SK-N-SH (cell line): ENCODE results near the gene THSD7B. TPM values are rescaled to one million over a fixed set of nuclear protein-coding genes. Genes with fewer than 3 reads are reported as not detected.
A peak's percentile ranks its signal among the peaks of the same experiment; 100 is the strongest.

Experiments
- CTCF ChIA-PET: fragments of 300-600, 350-600 bp; formaldehyde crosslinking; extraction: SDS; loops from one replicate; lab custom pipeline; 2021; lab: Yijun Ruan, JAX
- POLR2A ChIA-PET: fragments of 350-600 bp; sonication (Branson Sonifier 250); formaldehyde crosslinking; extraction: SDS; loops from one replicate; lab custom pipeline; 2020; ENCODE audit warnings: antibody characterized with exemption, inconsistent platforms; lab: Yijun Ruan, JAX
- DNase-seq: peaks from one replicate; pipeline ENCODE4 v3.0.0; 2012
- H2AFZ ChIP-seq: fragments of 200-600 bp; sonication (generic); 2 replicates; pipeline ENCODE4 v1.8.1; 2016; ENCODE audit warnings: antibody characterized with exemption, mild to moderate bottlenecking, low read depth
- H3F3A ChIP-seq: fragments of 200-600 bp; sonication (generic); replicated peaks from 2 replicates; pipeline ENCODE3; 2016; ENCODE audit warnings: antibody characterized with exemption, mild to moderate bottlenecking; ENCODE audit not compliant: insufficient read depth
- H3K27ac ChIP-seq, 2 experiments: fragments of 200-500 bp in 1 of 2; fragments of 200-600 bp in 1 of 2; sonication (Bioruptor generic) in 1 of 2; sonication (generic), shearing (Covaris generic) in 1 of 2; 2 replicates each; pipeline versions ENCODE4 v1.5.1 to v1.6.1; 2014 to 2016; ENCODE audit warnings: low read depth in 2 of 2, inconsistent platforms in 1 of 2, low read length in 1 of 2, mild to moderate bottlenecking in 1 of 2, mixed read lengths in 1 of 2
- H3K27me3 ChIP-seq: fragments of 200-600 bp; sonication (generic), shearing (Covaris generic); 2 replicates; pipeline ENCODE4 v1.6.1; 2016; ENCODE audit warnings: mixed run types; ENCODE audit not compliant: insufficient read depth
- H3K36me3 ChIP-seq, 2 experiments: fragments of 200-500 bp in 1 of 2; fragments of 200-600 bp in 1 of 2; sonication (Bioruptor generic) in 1 of 2; sonication (generic) in 1 of 2; replicated peaks in 1 of 2; 2 replicates each; pipeline versions ENCODE3 to v1.5.1; 2014 to 2016; ENCODE audit warnings: low read length in 1 of 2, mild to moderate bottlenecking in 1 of 2; ENCODE audit not compliant: insufficient read depth in 2 of 2, control insufficient read depth in 1 of 2
- H3K4me1 ChIP-seq, 2 experiments: fragments of 200-500 bp in 1 of 2; fragments of 200-600 bp in 1 of 2; sonication (Bioruptor generic) in 1 of 2; sonication (generic), shearing (Covaris generic) in 1 of 2; 2 replicates each; pipeline versions ENCODE4 v1.5.1 to v1.6.1; 2014 to 2016; ENCODE audit warnings: low read depth in 1 of 2, low read length in 1 of 2, mixed run types in 1 of 2; ENCODE audit not compliant: insufficient read depth in 2 of 2, control insufficient read depth in 1 of 2
- H3K4me2 ChIP-seq: fragments of 200-600 bp; sonication (generic), shearing (Covaris generic); 2 replicates; pipeline ENCODE4 v1.6.1; 2017; ENCODE audit warnings: mixed run types
- H3K4me3 ChIP-seq, 2 experiments: fragments of 200-500 bp in 1 of 2; fragments of 200-600 bp in 1 of 2; sonication (Bioruptor generic) in 1 of 2; sonication (generic), shearing (Covaris generic) in 1 of 2; 2 replicates each; pipeline versions ENCODE4 v1.5.1 to v1.8.1; 2014 to 2016; ENCODE audit warnings: low read depth in 2 of 2, inconsistent platforms in 1 of 2, low read length in 1 of 2, mild to moderate bottlenecking in 1 of 2, mixed read lengths in 1 of 2, moderate library complexity in 1 of 2
- H3K79me2 ChIP-seq: fragments of 200-600 bp; sonication (generic); 2 replicates; pipeline ENCODE4 v1.8.1; 2017; ENCODE audit warnings: mild to moderate bottlenecking; ENCODE audit not compliant: insufficient read depth
- H3K9ac ChIP-seq: fragments of 200-600 bp; sonication (generic); 2 replicates; pipeline ENCODE4 v1.6.1; 2017; ENCODE audit warnings: mixed run types
- H3K9me2 ChIP-seq: fragments of 200-600 bp; sonication (generic); 2 replicates; pipeline ENCODE4 v1.6.1; 2017; ENCODE audit warnings: mixed run types
- H3K9me3 ChIP-seq: fragments of 200-600 bp; sonication (generic); 2 replicates; pipeline ENCODE4 v1.6.1; 2017; ENCODE audit warnings: mixed run types, mild to moderate bottlenecking, moderate library complexity
- H4K20me1 ChIP-seq: fragments of 200-600 bp; sonication (generic); 2 replicates; pipeline ENCODE4 v1.6.1; 2017; ENCODE audit warnings: mild to moderate bottlenecking, mixed run types; ENCODE audit not compliant: insufficient read depth
- EZH2phosphoT487 ChIP-seq: fragments of 200-600 bp; sonication (generic); IDR thresholded peaks from 2 replicates; pipeline ENCODE4 v1.6.1; 2017; ENCODE audit warnings: low read depth, mixed run types, mild to moderate bottlenecking, antibody characterized with exemption, moderate library complexity, borderline replicate concordance
- FOSL2 ChIP-seq: IDR thresholded peaks from 2 replicates; pipeline ENCODE4 v1.4.0; 2012; ENCODE audit warnings: low read depth, mild to moderate bottlenecking, moderate library complexity, borderline replicate concordance
- GATA2 ChIP-seq: sonication (generic); formaldehyde crosslinking; IDR thresholded peaks from 2 replicates; pipeline ENCODE4 v1.5.0; 2020; ENCODE audit warnings: mild to moderate bottlenecking, missing genetic modification reagents
- MEF2A ChIP-seq: IDR thresholded peaks from 2 replicates; pipeline ENCODE4 v1.4.0; 2012; ENCODE audit warnings: low read depth, borderline replicate concordance
- MXI1 ChIP-seq: IDR thresholded peaks from 2 replicates; pipeline ENCODE4 v1.6.1; 2012; ENCODE audit warnings: mild to moderate bottlenecking, low read depth, low read length, improper control_type of control experiment
- NFIC ChIP-seq: IDR thresholded peaks from 2 replicates; pipeline ENCODE4 v1.4.0; 2012; ENCODE audit warnings: borderline replicate concordance
- POLR2AphosphoS5 ChIP-seq: IDR thresholded peaks from 2 replicates; pipeline ENCODE4 v1.6.1; 2012; ENCODE audit warnings: low read depth, low read length
- RAD21 ChIP-seq: IDR thresholded peaks from 2 replicates; pipeline ENCODE4 v1.6.1; 2012; ENCODE audit warnings: mild to moderate bottlenecking, low read length
- RCOR1 ChIP-seq: fragments of 150-350 bp; IDR thresholded peaks from 2 replicates; pipeline ENCODE4 v1.6.1; 2017; ENCODE audit warnings: antibody characterized with exemption, low read length
- RFX5 ChIP-seq: IDR thresholded peaks from 2 replicates; pipeline ENCODE4 v1.6.1; 2012; ENCODE audit warnings: mild to moderate bottlenecking, improper control_type of control experiment, low read length
- RXRA ChIP-seq: IDR thresholded peaks from 2 replicates; pipeline ENCODE4 v1.4.0; 2012; ENCODE audit warnings: low read depth, mild to moderate bottlenecking, borderline replicate concordance
- TAF1 ChIP-seq: IDR thresholded peaks from 2 replicates; pipeline ENCODE4 v1.6.1; 2012; ENCODE audit warnings: low read depth, mild to moderate bottlenecking, low read length, moderate library complexity, borderline replicate concordance
- TCF12 ChIP-seq: IDR thresholded peaks from 2 replicates; pipeline ENCODE4 v1.4.0; 2012
- YY1 ChIP-seq: IDR thresholded peaks from 2 replicates; pipeline ENCODE4 v1.4.0; 2012; ENCODE audit warnings: low read depth, mild to moderate bottlenecking
- WGBS: methylation state at CpG from one replicate; pipeline ENCODE4 v1.1.6; 2017; ENCODE audit warnings: low lambda C conversion rate; 5-methylcytosine and 5-hydroxymethylcytosine counted together
- polyA plus RNA-seq, 3 experiments: library from polyadenylated mRNA; depleted of rRNA; stranded (reverse); fragments of >200 nt; gene quantifications; 2 replicates each; pipeline ENCODE4 v1.2.3, GENCODE V29; 2012
- TF ChIP-seq, protein P1 (sequence below): fragments of 150-350 bp; IDR thresholded peaks from 2 replicates; pipeline ENCODE4 v1.6.1; 2017; ENCODE audit warnings: antibody characterized with exemption, low read length, low read depth, borderline replicate concordance
- TF ChIP-seq, protein P2 (sequence below): IDR thresholded peaks from 2 replicates; pipeline ENCODE4; 2012
- TF ChIP-seq, protein P3 (sequence below): IDR thresholded peaks from 2 replicates; pipeline ENCODE4 v1.4.0; 2012; ENCODE audit warnings: low read depth, borderline replicate concordance
- TF ChIP-seq, protein P4 (sequence below): IDR thresholded peaks from 2 replicates; pipeline ENCODE4 v1.6.1; 2012; ENCODE audit warnings: mild to moderate bottlenecking, low read depth, low read length, moderate library complexity
- TF ChIP-seq, protein P5 (sequence below): fragments of 150-350 bp; IDR thresholded peaks from 2 replicates; pipeline ENCODE4 v1.6.1; 2016; ENCODE audit warnings: mild to moderate bottlenecking, low read depth, low read length
- TF ChIP-seq, protein P6 (sequence below): fragments of 200-600 bp; sonication (generic); IDR thresholded peaks from 2 replicates; pipeline ENCODE4 v1.6.1; 2017; ENCODE audit warnings: antibody characterized with exemption, mild to moderate bottlenecking, moderate library complexity

The THSD7B gene
- polyA plus RNA-seq, 1 of the 3 experiments (the other 2 are of a cell fraction) = not detected

DNA sequence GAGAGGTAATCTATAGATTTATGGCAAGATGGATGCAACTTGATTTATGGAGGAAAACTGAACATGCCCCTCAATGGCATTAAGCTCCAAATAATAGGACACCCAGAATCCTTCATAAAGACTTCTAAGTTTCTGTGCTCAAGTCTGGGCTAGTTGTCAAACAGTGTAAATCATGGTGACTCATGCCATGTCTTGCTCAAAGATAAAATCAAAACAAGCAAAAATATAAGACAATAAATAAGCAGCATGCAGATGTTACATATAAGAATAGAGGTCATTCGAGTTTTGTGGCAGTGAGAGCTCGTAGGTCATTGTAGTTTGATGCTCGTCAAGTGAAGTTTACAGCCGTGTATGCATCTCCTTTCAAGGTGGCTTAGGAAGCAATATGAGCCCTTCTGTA, 403.2 kb downstream of the THSD7B start:
- Histone ChIP-seq H3K9me2 (no peaks in the 10 kb centered on the region), H3K27ac (no peak overlapping the region), H3K9ac (no peak overlapping the region), H3K4me1 (no peaks in the 10 kb centered on the region), H3K36me3 (no peaks in the 10 kb centered on the region), H3K9me3 (no peaks in the 10 kb centered on the region), H3K27me3 (no peaks in the 10 kb centered on the region), H4K20me1 (no peaks in the 10 kb centered on the region), H3K79me2 (no peaks in the 10 kb centered on the region), H3K4me3 (no peak overlapping the region), H3F3A (no peaks in the 10 kb centered on the region), H3K4me2 (no peak overlapping the region), H2AFZ (no peak overlapping the region)
- CTCF ChIA-PET = no interaction called here
- POLR2A ChIA-PET = no interaction called here
- TF ChIP-seq, protein P1, sequence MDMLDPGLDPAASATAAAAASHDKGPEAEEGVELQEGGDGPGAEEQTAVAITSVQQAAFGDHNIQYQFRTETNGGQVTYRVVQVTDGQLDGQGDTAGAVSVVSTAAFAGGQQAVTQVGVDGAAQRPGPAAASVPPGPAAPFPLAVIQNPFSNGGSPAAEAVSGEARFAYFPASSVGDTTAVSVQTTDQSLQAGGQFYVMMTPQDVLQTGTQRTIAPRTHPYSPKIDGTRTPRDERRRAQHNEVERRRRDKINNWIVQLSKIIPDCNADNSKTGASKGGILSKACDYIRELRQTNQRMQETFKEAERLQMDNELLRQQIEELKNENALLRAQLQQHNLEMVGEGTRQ = no peak
- TF ChIP-seq TAF1 (no peak), NFIC (no peak), TCF12 (0 out of 2 replicates have a peak, but pooled peaks have one; percentile 7), POLR2AphosphoS5 (no peak), RXRA (no peak), RCOR1 (no peak)
- TF ChIP-seq, protein P2, sequence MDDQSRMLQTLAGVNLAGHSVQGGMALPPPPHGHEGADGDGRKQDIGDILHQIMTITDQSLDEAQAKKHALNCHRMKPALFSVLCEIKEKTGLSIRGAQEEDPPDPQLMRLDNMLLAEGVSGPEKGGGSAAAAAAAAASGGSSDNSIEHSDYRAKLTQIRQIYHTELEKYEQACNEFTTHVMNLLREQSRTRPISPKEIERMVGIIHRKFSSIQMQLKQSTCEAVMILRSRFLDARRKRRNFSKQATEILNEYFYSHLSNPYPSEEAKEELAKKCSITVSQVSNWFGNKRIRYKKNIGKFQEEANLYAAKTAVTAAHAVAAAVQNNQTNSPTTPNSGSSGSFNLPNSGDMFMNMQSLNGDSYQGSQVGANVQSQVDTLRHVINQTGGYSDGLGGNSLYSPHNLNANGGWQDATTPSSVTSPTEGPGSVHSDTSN = peak; percentile 28; the same call in 1 of the 2 replicates
- DNase-seq = no peak
- 30% methylated on average over 4 of the region's 4 CpGs for WGBS

DNA sequence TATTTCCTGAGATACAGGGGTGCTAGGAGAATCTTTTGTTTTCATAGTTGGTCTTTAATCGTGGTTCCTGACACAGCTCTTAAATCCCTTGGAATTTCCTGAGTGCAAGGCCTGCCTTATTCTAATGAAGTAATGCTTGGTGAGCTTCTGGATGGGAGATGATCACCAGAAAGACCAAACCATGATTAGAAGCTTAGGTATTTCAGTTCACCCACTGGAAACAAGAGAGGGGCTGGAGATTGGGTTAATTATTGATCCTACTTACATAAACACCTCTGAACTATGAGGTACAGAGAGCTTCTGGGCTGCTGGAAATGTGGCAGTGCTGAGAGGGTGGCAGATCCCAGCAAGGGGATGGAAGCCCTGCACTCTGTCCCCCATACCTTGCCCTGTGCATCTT, 406.8 kb downstream of the THSD7B start:
- DNase-seq = no peak
- H3K4me3 ChIP-seq = no peak overlapping the region
- no peaks in the 10 kb centered on the region for H3K36me3 ChIP-seq
- ChIA-PET POLR2A (no interaction called here), CTCF (interaction anchor here (1.3 to 2.8 kb wide), 2 partner anchors 10 to 14 kb away, joined by 6 to 9 read pairs; no protein-coding TSS in a partner anchor)
- H3K4me2 ChIP-seq = no peak overlapping the region
- no peaks in the 10 kb centered on the region for H3K9me2 ChIP-seq
- no peaks in the 10 kb centered on the region for H3K9me3 ChIP-seq
- 38% methylated on average over 1 of the region's 1 CpG for WGBS
- no peak overlapping the region for H3K9ac ChIP-seq
- H3K4me1 ChIP-seq = no peaks in the 10 kb centered on the region
- no peak overlapping the region for H2AFZ ChIP-seq
- no peaks in the 10 kb centered on the region for H3F3A ChIP-seq
- no peak overlapping the region for H3K27ac ChIP-seq
- no peaks in the 10 kb centered on the region for H4K20me1 ChIP-seq
- no peaks in the 10 kb centered on the region for H3K27me3 ChIP-seq
- no peaks in the 10 kb centered on the region for H3K79me2 ChIP-seq
- no peak for TF ChIP-seq YY1
- no peak for TF ChIP-seq MXI1
- TF ChIP-seq, protein P3, sequence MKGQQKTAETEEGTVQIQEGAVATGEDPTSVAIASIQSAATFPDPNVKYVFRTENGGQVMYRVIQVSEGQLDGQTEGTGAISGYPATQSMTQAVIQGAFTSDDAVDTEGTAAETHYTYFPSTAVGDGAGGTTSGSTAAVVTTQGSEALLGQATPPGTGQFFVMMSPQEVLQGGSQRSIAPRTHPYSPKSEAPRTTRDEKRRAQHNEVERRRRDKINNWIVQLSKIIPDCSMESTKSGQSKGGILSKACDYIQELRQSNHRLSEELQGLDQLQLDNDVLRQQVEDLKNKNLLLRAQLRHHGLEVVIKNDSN = no peak
- TF ChIP-seq RAD21 = no peak
- TF ChIP-seq, protein P4, sequence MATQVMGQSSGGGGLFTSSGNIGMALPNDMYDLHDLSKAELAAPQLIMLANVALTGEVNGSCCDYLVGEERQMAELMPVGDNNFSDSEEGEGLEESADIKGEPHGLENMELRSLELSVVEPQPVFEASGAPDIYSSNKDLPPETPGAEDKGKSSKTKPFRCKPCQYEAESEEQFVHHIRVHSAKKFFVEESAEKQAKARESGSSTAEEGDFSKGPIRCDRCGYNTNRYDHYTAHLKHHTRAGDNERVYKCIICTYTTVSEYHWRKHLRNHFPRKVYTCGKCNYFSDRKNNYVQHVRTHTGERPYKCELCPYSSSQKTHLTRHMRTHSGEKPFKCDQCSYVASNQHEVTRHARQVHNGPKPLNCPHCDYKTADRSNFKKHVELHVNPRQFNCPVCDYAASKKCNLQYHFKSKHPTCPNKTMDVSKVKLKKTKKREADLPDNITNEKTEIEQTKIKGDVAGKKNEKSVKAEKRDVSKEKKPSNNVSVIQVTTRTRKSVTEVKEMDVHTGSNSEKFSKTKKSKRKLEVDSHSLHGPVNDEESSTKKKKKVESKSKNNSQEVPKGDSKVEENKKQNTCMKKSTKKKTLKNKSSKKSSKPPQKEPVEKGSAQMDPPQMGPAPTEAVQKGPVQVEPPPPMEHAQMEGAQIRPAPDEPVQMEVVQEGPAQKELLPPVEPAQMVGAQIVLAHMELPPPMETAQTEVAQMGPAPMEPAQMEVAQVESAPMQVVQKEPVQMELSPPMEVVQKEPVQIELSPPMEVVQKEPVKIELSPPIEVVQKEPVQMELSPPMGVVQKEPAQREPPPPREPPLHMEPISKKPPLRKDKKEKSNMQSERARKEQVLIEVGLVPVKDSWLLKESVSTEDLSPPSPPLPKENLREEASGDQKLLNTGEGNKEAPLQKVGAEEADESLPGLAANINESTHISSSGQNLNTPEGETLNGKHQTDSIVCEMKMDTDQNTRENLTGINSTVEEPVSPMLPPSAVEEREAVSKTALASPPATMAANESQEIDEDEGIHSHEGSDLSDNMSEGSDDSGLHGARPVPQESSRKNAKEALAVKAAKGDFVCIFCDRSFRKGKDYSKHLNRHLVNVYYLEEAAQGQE = no peak
- TF ChIP-seq RFX5 = no peak
- TF ChIP-seq FOSL2 = no peak
- TF ChIP-seq EZH2phosphoT487 = no peak
- TF ChIP-seq GATA2 (CRISPR knock-in tag) = no peak
- TF ChIP-seq MEF2A = no peak
- TF ChIP-seq, protein P5, sequence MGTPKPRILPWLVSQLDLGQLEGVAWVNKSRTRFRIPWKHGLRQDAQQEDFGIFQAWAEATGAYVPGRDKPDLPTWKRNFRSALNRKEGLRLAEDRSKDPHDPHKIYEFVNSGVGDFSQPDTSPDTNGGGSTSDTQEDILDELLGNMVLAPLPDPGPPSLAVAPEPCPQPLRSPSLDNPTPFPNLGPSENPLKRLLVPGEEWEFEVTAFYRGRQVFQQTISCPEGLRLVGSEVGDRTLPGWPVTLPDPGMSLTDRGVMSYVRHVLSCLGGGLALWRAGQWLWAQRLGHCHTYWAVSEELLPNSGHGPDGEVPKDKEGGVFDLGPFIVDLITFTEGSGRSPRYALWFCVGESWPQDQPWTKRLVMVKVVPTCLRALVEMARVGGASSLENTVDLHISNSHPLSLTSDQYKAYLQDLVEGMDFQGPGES = no peak
- TF ChIP-seq, protein P6, sequence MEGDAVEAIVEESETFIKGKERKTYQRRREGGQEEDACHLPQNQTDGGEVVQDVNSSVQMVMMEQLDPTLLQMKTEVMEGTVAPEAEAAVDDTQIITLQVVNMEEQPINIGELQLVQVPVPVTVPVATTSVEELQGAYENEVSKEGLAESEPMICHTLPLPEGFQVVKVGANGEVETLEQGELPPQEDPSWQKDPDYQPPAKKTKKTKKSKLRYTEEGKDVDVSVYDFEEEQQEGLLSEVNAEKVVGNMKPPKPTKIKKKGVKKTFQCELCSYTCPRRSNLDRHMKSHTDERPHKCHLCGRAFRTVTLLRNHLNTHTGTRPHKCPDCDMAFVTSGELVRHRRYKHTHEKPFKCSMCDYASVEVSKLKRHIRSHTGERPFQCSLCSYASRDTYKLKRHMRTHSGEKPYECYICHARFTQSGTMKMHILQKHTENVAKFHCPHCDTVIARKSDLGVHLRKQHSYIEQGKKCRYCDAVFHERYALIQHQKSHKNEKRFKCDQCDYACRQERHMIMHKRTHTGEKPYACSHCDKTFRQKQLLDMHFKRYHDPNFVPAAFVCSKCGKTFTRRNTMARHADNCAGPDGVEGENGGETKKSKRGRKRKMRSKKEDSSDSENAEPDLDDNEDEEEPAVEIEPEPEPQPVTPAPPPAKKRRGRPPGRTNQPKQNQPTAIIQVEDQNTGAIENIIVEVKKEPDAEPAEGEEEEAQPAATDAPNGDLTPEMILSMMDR = no peak
